Endothelial cell of umbilical vein (primary cell): Measurements from ENCODE around the gene CENPF.

Experiments
- MYC ChIP-seq: IDR thresholded peaks from one replicate; pipeline ENCODE4 v1.6.1; 2011; ENCODE audit warnings: mild to moderate bottlenecking, low read depth, low read length
- POLR2A ChIP-seq: IDR thresholded peaks from 2 replicates; pipeline ENCODE4 v1.6.1; 2012; ENCODE audit warnings: low read depth, mild to moderate bottlenecking, control low read depth, low read length
- POLR2AphosphoS5 ChIP-seq: IDR thresholded peaks from 2 replicates; pipeline ENCODE4 v1.6.1; 2012; ENCODE audit warnings: low read depth, mild to moderate bottlenecking, control low read depth, low read length, moderate library complexity; ENCODE audit not compliant: insufficient read depth
- TF ChIP-seq, protein P1 (sequence below), 2 donors: IDR thresholded peaks; 1 replicate in 1 of 2; 2 replicates in 1 of 2; pipeline ENCODE4 v1.5.1; 2011; ENCODE audit warnings: low read length in 2 of 2, mild to moderate bottlenecking in 2 of 2, moderate library complexity in 2 of 2, control low read depth in 1 of 2, inconsistent platforms in 1 of 2, low read depth in 1 of 2; ENCODE audit not compliant: insufficient read depth in 1 of 2; ENCODE audit errors: extremely low read depth in 1 of 2
- TF ChIP-seq, protein P2 (sequence below): IDR thresholded peaks from 2 replicates; pipeline ENCODE4 v1.6.1; 2011; ENCODE audit not compliant: insufficient read depth, insufficient read length

DNA sequence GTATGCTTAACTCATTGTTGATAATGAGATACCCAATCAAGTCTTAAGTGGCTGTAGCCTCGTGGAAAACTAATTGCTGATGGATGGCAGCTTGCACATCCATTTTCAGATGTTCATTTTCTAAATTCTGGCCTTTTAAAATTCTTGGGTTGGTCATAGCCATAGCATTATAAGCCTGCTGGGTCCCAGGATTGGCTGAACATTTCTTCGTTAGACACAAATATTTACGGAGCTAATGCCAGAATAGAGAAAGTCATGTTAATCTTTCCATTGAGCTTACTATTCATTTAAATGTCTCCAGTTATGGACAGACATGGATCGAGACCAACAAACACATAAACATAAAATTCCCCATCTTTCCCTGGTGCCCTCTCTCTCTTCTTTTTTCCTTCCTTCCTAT is 32.5 kb downstream of the CENPF start:
- TF ChIP-seq, protein P1, sequence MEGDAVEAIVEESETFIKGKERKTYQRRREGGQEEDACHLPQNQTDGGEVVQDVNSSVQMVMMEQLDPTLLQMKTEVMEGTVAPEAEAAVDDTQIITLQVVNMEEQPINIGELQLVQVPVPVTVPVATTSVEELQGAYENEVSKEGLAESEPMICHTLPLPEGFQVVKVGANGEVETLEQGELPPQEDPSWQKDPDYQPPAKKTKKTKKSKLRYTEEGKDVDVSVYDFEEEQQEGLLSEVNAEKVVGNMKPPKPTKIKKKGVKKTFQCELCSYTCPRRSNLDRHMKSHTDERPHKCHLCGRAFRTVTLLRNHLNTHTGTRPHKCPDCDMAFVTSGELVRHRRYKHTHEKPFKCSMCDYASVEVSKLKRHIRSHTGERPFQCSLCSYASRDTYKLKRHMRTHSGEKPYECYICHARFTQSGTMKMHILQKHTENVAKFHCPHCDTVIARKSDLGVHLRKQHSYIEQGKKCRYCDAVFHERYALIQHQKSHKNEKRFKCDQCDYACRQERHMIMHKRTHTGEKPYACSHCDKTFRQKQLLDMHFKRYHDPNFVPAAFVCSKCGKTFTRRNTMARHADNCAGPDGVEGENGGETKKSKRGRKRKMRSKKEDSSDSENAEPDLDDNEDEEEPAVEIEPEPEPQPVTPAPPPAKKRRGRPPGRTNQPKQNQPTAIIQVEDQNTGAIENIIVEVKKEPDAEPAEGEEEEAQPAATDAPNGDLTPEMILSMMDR (IDR thresholded peaks at IDR 0.05; ENCODE audit: extremely low read depth in 1 of 2, insufficient read depth in 1 of 2, low read depth in 1 of 2, low read length in 2 of 2), result no peak
- TF ChIP-seq POLR2AphosphoS5 (no peak), POLR2A (no peak), MYC (no peak)
- TF ChIP-seq, protein P2, sequence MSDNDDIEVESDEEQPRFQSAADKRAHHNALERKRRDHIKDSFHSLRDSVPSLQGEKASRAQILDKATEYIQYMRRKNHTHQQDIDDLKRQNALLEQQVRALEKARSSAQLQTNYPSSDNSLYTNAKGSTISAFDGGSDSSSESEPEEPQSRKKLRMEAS, result no peak
